Upper lobe of left lung (tissue), 6 donors: Measurements from ENCODE around the gene DMD. TPM values are rescaled to one million over a fixed set of nuclear protein-coding genes. Genes with fewer than 3 reads are reported as not detected.
A peak's percentile ranks its signal among the peaks of the same experiment; 100 is the strongest.

Experiments
- ATAC-seq, 2 donors: fragments of 200-7000 bp; cut with Tn5 transposase; one replicate each; pipeline ENCODE4 v1.9.1; 2022; ENCODE audit warnings: mild to moderate bottlenecking in 2 of 2, moderate library complexity in 2 of 2; ENCODE audit not compliant: low FRiP score in 2 of 2
- DNase-seq, 2 donors: peaks; one replicate each; pipeline ENCODE4 v3.0.0-alpha.2; 2019 to 2020
- H3K27ac ChIP-seq, 4 donors: fragments of 200-600 bp; sonication (generic); one replicate each; pipeline ENCODE4 v1.5.1; 2016 to 2019
- H3K27me3 ChIP-seq, 4 donors: fragments of 200-600 bp; sonication (generic); one replicate each; pipeline ENCODE4 v1.5.1; 2017 to 2019
- H3K36me3 ChIP-seq, 4 donors: fragments of 200-600 bp; sonication (generic); one replicate each; pipeline ENCODE4 v1.5.1; 2016 to 2019
- H3K4me1 ChIP-seq, 4 donors: fragments of 200-600 bp; sonication (generic); one replicate each; pipeline ENCODE4 v1.5.1; 2018 to 2019
- H3K4me3 ChIP-seq, 4 donors: fragments of 200-600 bp; sonication (generic); one replicate each; pipeline ENCODE4 v1.5.1; 2017 to 2019; ENCODE audit warnings: mild to moderate bottlenecking in 2 of 4, moderate library complexity in 1 of 4
- H3K9me3 ChIP-seq, 4 donors: fragments of 200-600 bp; sonication (generic); one replicate each; pipeline ENCODE4 v1.5.1; 2018 to 2019
- CTCF ChIP-seq, 6 experiments: fragments of 450-650 bp in 4 of 6; fragments of 200-600 bp in 2 of 6; sonication (generic) in 2 of 6; IDR thresholded peaks; one replicate each; pipeline ENCODE4 v1.5.1; 2016 to 2019; ENCODE audit warnings: antibody characterized with exemption in 6 of 6
- EP300 ChIP-seq, 4 donors: sonication (generic); formaldehyde crosslinking; IDR thresholded peaks; one replicate each; pipeline ENCODE4 v1.5.1; 2017; ENCODE audit warnings: antibody characterized with exemption in 4 of 4, control low read depth in 2 of 4
- POLR2A ChIP-seq, 4 donors: fragments of 450-650 bp; IDR thresholded peaks; one replicate each; pipeline ENCODE4 v1.5.1; 2016 to 2017; ENCODE audit warnings: antibody characterized with exemption in 4 of 4, mild to moderate bottlenecking in 2 of 4
- POLR2AphosphoS5 ChIP-seq, 2 donors: sonication (generic); formaldehyde crosslinking; IDR thresholded peaks; one replicate each; pipeline ENCODE4 v1.5.1; 2017; ENCODE audit warnings: antibody characterized with exemption in 2 of 2
- WGBS, 2 donors: methylation state at CpG; one replicate each; pipeline ENCODE4 v1.1.5; 2017 to 2018; 5-methylcytosine and 5-hydroxymethylcytosine counted together
- total RNA-seq, 6 donors: library from RNA; depleted of rRNA in 4 of 6; stranded (reverse); fragments of >200 nt in 4 of 6; gene quantifications; one replicate each; pipeline versions ENCODE4 v1.1.0 to v1.2.1, GENCODE V29; 2016 to 2021
- donor health status: DM: no; HTN: no; CAD: no; lungs with moderate emphysema.
- donor health status: DM: no; HTN: yes; CAD: no; lungs with severe emphysema.

The DMD gene
- total RNA-seq, 6 donors from 2014 or later: 12.5 to 37.0 (median 24.0) TPM

DNA sequence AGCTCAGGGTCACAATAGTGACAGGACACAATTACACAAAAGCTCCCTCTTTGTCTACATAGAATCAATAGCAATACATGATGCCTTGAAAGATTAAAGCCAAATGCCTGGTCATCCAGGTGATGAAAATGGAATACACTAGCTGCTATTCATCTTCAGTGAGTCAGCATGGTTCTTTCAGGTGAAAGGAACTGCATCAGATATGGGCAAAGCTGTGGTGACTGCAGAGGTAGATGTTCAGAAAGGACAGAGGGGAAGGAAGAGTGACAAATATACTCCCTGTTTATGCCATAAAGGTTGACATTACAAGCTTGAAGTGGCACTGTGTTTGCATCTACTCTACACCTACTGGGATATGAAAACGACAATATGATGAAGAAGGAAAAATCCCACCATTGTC, 2119.5 kb downstream of the DMD start:
- H3K27ac ChIP-seq: no peak overlapping the region
- TF ChIP-seq CTCF (IDR thresholded peaks at IDR 0.05) (no peak), POLR2A (IDR thresholded peaks at IDR 0.05) (no peak), POLR2AphosphoS5 (IDR thresholded peaks at IDR 0.05) (no peak), EP300 (IDR thresholded peaks at IDR 0.05) (no peak)
- 68 to 84% methylated on average over 1 of the region's 1 CpG for WGBS, 2 donors
- DNase-seq: no peak
- H3K9me3 ChIP-seq: no peaks in the 10 kb centered on the region
- no peaks in the 10 kb centered on the region for H3K36me3 ChIP-seq
- no peak overlapping the region for H3K4me3 ChIP-seq
- ATAC-seq: no peak
- H3K4me1 ChIP-seq: no peaks in the 10 kb centered on the region
- no peaks in the 10 kb centered on the region for H3K27me3 ChIP-seq

DNA sequence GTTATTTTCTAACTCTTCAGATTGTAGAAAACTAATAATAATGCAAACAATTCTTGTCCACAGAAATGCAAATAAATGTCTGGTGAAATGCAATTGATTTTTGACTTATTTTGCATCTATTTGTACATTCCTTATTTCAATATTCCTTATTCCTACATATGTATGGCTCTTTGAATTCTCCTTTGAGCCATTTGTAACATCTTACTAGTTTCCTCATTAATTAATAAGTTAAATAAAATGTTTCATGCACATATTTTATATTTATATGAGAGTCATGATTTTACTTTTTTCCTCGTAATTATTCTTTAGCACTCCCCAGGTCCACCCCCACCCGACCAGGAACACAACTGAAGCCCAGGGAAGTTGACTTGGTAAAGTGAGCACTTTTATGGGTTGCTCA, 2136.8 kb downstream of the DMD start:
- TF ChIP-seq POLR2AphosphoS5 (IDR thresholded peaks at IDR 0.05) (no peak), CTCF (IDR thresholded peaks at IDR 0.05) (no peak), EP300 (IDR thresholded peaks at IDR 0.05) (no peak), POLR2A (IDR thresholded peaks at IDR 0.05) (no peak)
- no peak overlapping the region for H3K4me3 ChIP-seq
- ATAC-seq: no peak
- no peak for DNase-seq
- H3K27me3 ChIP-seq: no peaks in the 10 kb centered on the region
- H3K9me3 ChIP-seq: peaks cover 0 to 6% (median 0%) of the 10 kb centered on the region in 4 donors
- WGBS, 2 donors: 72 to 95% methylated on average over 2 of the region's 2 CpGs
- no peak overlapping the region for H3K27ac ChIP-seq
- no peaks in the 10 kb centered on the region for H3K36me3 ChIP-seq
- no peaks in the 10 kb centered on the region for H3K4me1 ChIP-seq

GRCh38 chrX:31071725-31072124, 2139.6 kb downstream of the DMD start, which contains the start of gene FTHL17:
TSS of gene FTHL17 (minus strand) at chrX:31072041. CDS start at chrX:31071953, 88 bp downstream.
- Histone ChIP-seq H3K9me3 (peaks cover 0 to 6% (median 0%) of the 10 kb centered on the region in 4 donors), H3K4me3 (no peak within 1 kb of the TSS), H3K4me1 (no peaks in the 10 kb centered on the region), H3K27ac (no peak within 1 kb of the TSS), H3K36me3 (no peaks in the 10 kb centered on the region), H3K27me3 (no peaks in the 10 kb centered on the region)
- WGBS, 2 donors: 88 to 100% methylated on average over 1 to 33 of the region's 33 CpGs
- no peak for TF ChIP-seq POLR2A (IDR thresholded peaks at IDR 0.05)
- no peak for TF ChIP-seq CTCF (IDR thresholded peaks at IDR 0.05)
- no peak for TF ChIP-seq POLR2AphosphoS5 (IDR thresholded peaks at IDR 0.05)
- no peak for TF ChIP-seq EP300 (IDR thresholded peaks at IDR 0.05)
- ATAC-seq (no peak), DNase-seq (no peak)

DNA sequence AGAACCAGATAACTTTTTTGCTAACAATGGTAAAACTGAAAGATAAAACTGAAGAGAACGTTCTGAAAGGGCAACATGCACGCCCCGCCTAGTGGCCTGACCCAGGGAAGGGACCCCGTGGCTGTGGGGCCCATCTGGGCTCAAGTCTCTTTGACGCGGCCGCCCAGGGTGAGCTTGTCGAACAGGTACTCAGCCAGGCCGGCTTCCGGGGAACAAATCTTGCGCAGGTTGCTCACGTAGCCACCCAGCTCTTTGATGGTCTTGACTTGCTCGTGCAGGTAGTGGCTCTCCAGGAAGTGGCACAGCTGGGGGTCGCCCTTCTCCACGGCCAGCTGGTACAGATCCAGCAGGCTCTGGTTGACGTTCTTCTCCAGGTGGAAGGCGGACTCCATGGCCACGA, 2140.1 kb downstream of the DMD start:
- no peaks in the 10 kb centered on the region for H3K4me1 ChIP-seq
- H3K36me3 ChIP-seq: no peaks in the 10 kb centered on the region
- no peak overlapping the region for H3K27ac ChIP-seq
- WGBS, 2 donors: 87 to 95% methylated on average over 3 to 18 of the region's 18 CpGs
- peaks cover 0 to 6% (median 0%) of the 10 kb centered on the region in 4 donors for H3K9me3 ChIP-seq
- TF ChIP-seq CTCF (IDR thresholded peaks at IDR 0.05): no peak
- no peak for TF ChIP-seq EP300 (IDR thresholded peaks at IDR 0.05)
- no peak for TF ChIP-seq POLR2AphosphoS5 (IDR thresholded peaks at IDR 0.05)
- no peak for TF ChIP-seq POLR2A (IDR thresholded peaks at IDR 0.05)
- H3K27me3 ChIP-seq: no peaks in the 10 kb centered on the region
- no peak overlapping the region for H3K4me3 ChIP-seq
- DNase-seq: peak in 1 of 2 donors; percentile 24
- no peak for ATAC-seq

DNA sequence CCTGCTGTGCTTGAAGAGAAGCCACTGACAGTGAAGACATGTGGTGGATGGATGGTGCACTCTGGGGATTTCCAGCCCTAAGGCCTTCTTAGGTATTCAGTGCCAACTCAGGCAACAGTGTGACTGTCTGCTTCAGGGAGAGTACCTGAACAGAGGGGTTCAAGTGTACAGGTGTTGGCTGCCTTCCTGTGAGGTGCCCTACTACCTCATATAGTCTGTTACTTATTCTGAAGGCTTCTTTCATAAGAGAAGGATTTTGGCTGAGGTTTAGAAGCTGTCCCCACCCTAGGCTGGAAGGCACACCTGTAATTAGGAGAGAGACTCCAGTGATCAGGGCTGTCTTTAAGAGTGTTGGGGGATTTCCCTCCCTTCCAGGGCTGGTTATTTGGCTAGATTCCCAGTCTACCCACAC, 2141.3 kb downstream of the DMD start:
- Histone ChIP-seq H3K4me3 (no peak overlapping the region), H3K9me3 (peaks cover 0 to 6% (median 0%) of the 10 kb centered on the region in 4 donors), H3K36me3 (no peaks in the 10 kb centered on the region), H3K27ac (no peak overlapping the region), H3K27me3 (no peaks in the 10 kb centered on the region), H3K4me1 (no peaks in the 10 kb centered on the region)
- DNase-seq (no peak), ATAC-seq (no peak)
- TF ChIP-seq EP300 (IDR thresholded peaks at IDR 0.05) (no peak), POLR2A (IDR thresholded peaks at IDR 0.05) (no peak), CTCF (IDR thresholded peaks at IDR 0.05) (no peak), POLR2AphosphoS5 (IDR thresholded peaks at IDR 0.05) (no peak)
